Measurements from ENCODE around the gene AP4E1. TPM values are rescaled to one million over a fixed set of nuclear protein-coding genes. Genes with fewer than 3 reads are reported as not detected.
"Not testable (repeated sequence)": the region's sequence is repeated elsewhere in the genome, so short reads cannot be mapped to it uniquely, and the experiment has no call there.

Gene AP4E1
- 15.8 and 17.0 TPM in 2 replicates for total RNA-seq

- H3K27me3 Mint-ChIP-seq (ENCODE audit: insufficient read depth) = peaks cover 2% of the 10 kb centered on the region
- peaks cover 15% of the 10 kb centered on the region for H3K4me1 Mint-ChIP-seq (ENCODE audit: low read depth)
- intact Hi-C loops (cut with micrococcal nuclease) = loop anchor here (1.0 to 10.0 kb wide), 7 partner anchors 233 to 1751 kb away; partner anchors contain the start of genes COPS2, DTWD1, FAM227B and LYSMD2
- H3K36me3 Mint-ChIP-seq (ENCODE audit: low read depth) = peaks cover 16% of the 10 kb centered on the region
- peak; percentile 91 for DNase-seq (ENCODE audit: low spot score)
- no peaks in the 10 kb centered on the region for H3K9me3 Mint-ChIP-seq
- H3K4me3 Mint-ChIP-seq = peak within 1 kb of the TSS; percentile 96
- peak within 1 kb of the TSS; percentile 98 for H3K27ac Mint-ChIP-seq
Measured at GRCh38 chr15:50908209-50909009, at the start of gene AP4E1. Gene AP4E1, plus strand, starts transcription at chr15:50908683. Its CDS starts 96 bp downstream, at chr15:50908779.

GRCh38 chr15:50860824-50861223, 47.7 kb upstream of the AP4E1 start:
- Mint-ChIP-seq H3K9me3 (no peaks in the 10 kb centered on the region), H3K27ac (no peak overlapping the region), H3K27me3 (ENCODE audit: insufficient read depth) (peaks cover 8% of the 10 kb centered on the region), H3K4me3 (no peak overlapping the region), H3K36me3 (ENCODE audit: low read depth) (no peaks in the 10 kb centered on the region), H3K4me1 (ENCODE audit: low read depth) (no peaks in the 10 kb centered on the region)
- DNase-seq (ENCODE audit: low spot score) = no peak
- intact Hi-C loops (cut with micrococcal nuclease) = no loop called here

- Mint-ChIP-seq H3K4me1 (ENCODE audit: low read depth) (no peaks in the 10 kb centered on the region), H3K27me3 (ENCODE audit: insufficient read depth) (peaks cover 4% of the 10 kb centered on the region), H3K36me3 (ENCODE audit: low read depth) (no peaks in the 10 kb centered on the region), H3K9me3 (no peaks in the 10 kb centered on the region), H3K27ac (no peak overlapping the region), H3K4me3 (no peak overlapping the region)
- no peak for DNase-seq (ENCODE audit: low spot score)
- intact Hi-C loops (cut with micrococcal nuclease) = no loop called here
Measured at GRCh38 chr15:50862553-50862952, 45.9 kb upstream of the AP4E1 start.

DNA sequence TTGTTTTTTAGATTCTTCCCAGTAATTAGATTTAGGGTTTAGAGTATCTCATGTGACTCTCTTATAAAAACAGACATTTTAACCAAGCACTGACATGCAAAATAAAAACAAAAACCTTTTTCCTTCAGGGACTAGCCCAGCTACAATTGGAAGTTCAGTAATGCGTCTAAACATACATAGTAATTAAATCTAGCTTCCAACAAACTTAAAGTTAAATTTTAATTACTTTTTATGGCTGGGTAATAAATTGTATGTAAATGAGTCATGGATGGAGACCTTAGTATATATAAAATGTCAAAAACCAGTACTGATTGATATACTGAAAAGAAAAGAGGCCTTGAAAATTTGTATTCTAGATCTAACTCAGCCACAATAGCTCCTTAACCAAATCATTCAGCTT, 43.6 kb upstream of the AP4E1 start:
- intact Hi-C loops (cut with micrococcal nuclease) = no loop called here
- no peaks in the 10 kb centered on the region for H3K9me3 Mint-ChIP-seq
- H3K27me3 Mint-ChIP-seq (ENCODE audit: insufficient read depth) = peaks cover 10% of the 10 kb centered on the region
- no peak overlapping the region for H3K4me3 Mint-ChIP-seq
- no peaks in the 10 kb centered on the region for H3K36me3 Mint-ChIP-seq (ENCODE audit: low read depth)
- no peak for DNase-seq (ENCODE audit: low spot score)
- no peak overlapping the region for H3K27ac Mint-ChIP-seq
- no peaks in the 10 kb centered on the region for H3K4me1 Mint-ChIP-seq (ENCODE audit: low read depth)

DNA sequence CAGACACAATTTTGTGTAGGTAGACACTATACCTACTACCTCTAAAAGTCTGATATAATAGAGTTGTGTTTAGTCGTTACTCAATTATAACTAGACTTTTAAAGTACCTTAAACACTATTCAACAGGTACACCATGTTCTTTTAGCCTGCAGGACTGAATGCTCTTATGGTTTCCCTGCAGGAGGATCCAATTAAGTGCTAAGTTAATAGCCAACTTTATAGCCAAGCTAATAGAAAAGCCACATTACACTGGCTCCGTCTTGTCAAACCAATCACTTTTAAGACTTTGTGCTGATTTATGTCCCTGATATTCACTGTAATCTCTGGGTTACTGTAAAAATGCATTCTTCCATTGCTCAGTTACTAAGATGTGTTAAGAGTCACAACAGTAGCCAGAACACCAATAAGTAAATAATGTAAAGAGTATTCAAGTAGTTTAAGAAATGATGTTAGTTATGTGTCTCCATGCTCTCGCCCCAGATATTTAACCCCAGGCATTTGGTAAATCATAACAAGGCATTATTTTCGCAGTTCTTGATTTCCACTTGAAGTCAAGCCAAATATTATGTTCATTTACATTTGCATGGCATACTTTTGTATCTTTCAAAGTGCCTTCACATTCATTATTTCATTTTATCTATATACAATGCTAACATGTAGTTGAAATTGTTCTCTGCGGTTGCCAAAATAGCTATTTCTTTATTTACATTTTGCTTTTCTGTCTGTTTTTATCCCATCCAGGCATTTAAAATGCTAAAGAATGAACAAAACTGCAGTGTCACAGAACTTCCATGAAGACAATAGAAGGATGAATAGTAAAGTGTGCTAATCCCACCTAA, 42.7 kb upstream of the AP4E1 start:
- H3K4me3 Mint-ChIP-seq = no peak overlapping the region
- no peak overlapping the region for H3K27ac Mint-ChIP-seq
- peaks cover 16% of the 10 kb centered on the region for H3K27me3 Mint-ChIP-seq (ENCODE audit: insufficient read depth)
- intact Hi-C loops (cut with micrococcal nuclease) = no loop called here
- no peaks in the 10 kb centered on the region for H3K9me3 Mint-ChIP-seq
- H3K4me1 Mint-ChIP-seq (ENCODE audit: low read depth) = no peaks in the 10 kb centered on the region
- DNase-seq (ENCODE audit: low spot score) = no peak
- no peaks in the 10 kb centered on the region for H3K36me3 Mint-ChIP-seq (ENCODE audit: low read depth)

DNA sequence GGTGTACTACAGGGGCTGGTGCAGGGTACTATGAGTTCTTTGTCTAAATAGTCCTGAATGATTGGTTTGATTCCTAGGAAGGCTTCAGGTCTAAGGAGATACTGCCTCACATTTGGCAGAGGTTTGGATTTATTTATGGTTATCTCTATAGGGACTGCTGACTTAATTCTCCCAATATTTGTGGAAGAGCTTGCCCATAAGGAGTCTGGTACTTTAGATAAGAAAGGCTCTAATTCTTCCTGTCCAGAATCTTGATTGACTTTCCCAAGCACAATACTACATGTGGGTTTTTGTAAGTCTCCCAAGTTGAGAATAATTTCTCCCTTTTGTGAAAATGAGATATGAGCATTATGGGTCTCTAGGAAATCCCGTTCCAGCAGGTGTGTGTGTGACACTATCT, 36.7 kb upstream of the AP4E1 start:
- no peak for DNase-seq (ENCODE audit: low spot score)
- H3K27me3 Mint-ChIP-seq (ENCODE audit: insufficient read depth) = peaks cover 42% of the 10 kb centered on the region
- intact Hi-C loops (cut with micrococcal nuclease) = no loop called here
- H3K4me1 Mint-ChIP-seq (ENCODE audit: low read depth) = peaks cover 10% of the 10 kb centered on the region
- no peaks in the 10 kb centered on the region for H3K36me3 Mint-ChIP-seq (ENCODE audit: low read depth)
- no peak overlapping the region for H3K27ac Mint-ChIP-seq
- H3K4me3 Mint-ChIP-seq = no peak overlapping the region
- H3K9me3 Mint-ChIP-seq = no peaks in the 10 kb centered on the region

- no peaks in the 10 kb centered on the region for H3K36me3 Mint-ChIP-seq (ENCODE audit: low read depth)
- no peak overlapping the region for H3K27ac Mint-ChIP-seq
- no peak for DNase-seq (ENCODE audit: low spot score)
- H3K9me3 Mint-ChIP-seq = no peaks in the 10 kb centered on the region
- no peak overlapping the region for H3K4me3 Mint-ChIP-seq
- peaks cover 19% of the 10 kb centered on the region for H3K4me1 Mint-ChIP-seq (ENCODE audit: low read depth)
- intact Hi-C loops (cut with micrococcal nuclease) = no loop called here
- peaks cover 38% of the 10 kb centered on the region for H3K27me3 Mint-ChIP-seq (ENCODE audit: insufficient read depth)
Measured at GRCh38 chr15:50872832-50873426, 35.6 kb upstream of the AP4E1 start.

GRCh38 chr15:50873935-50874361, 34.5 kb upstream of the AP4E1 start:
- Mint-ChIP-seq H3K27ac (no peak overlapping the region), H3K4me1 (ENCODE audit: low read depth) (peaks cover 29% of the 10 kb centered on the region), H3K27me3 (ENCODE audit: insufficient read depth) (peaks cover 38% of the 10 kb centered on the region), H3K36me3 (ENCODE audit: low read depth) (no peaks in the 10 kb centered on the region), H3K4me3 (no peak overlapping the region), H3K9me3 (no peaks in the 10 kb centered on the region)
- no peak for DNase-seq (ENCODE audit: low spot score)
- intact Hi-C loops (cut with micrococcal nuclease) = no loop called here

GRCh38 chr15:50875238-50875637, 33.2 kb upstream of the AP4E1 start:
- DNase-seq (ENCODE audit: low spot score); H3K4me3 Mint-ChIP-seq; H3K9me3 Mint-ChIP-seq; H3K36me3 Mint-ChIP-seq (ENCODE audit: low read depth); H3K27ac Mint-ChIP-seq: not testable (repeated sequence)
- Mint-ChIP-seq H3K4me1 (ENCODE audit: low read depth) (peaks cover 42% of the 10 kb centered on the region), H3K27me3 (ENCODE audit: insufficient read depth) (peaks cover 30% of the 10 kb centered on the region)
- intact Hi-C loops (cut with micrococcal nuclease) = loop anchor here (5.0 kb wide), 1 partner anchor 248 kb away; no protein-coding TSS in a partner anchor

GRCh38 chr15:50876260-50876988, 32.1 kb upstream of the AP4E1 start:
- Mint-ChIP-seq H3K9me3 (peaks cover 5% of the 10 kb centered on the region), H3K36me3 (ENCODE audit: low read depth) (peaks cover 2% of the 10 kb centered on the region), H3K4me1 (ENCODE audit: low read depth) (peaks cover 54% of the 10 kb centered on the region), H3K27ac (no peak overlapping the region), H3K4me3 (peak overlapping the region; percentile 58), H3K27me3 (ENCODE audit: insufficient read depth) (peaks cover 23% of the 10 kb centered on the region)
- DNase-seq (ENCODE audit: low spot score) = no peak
- intact Hi-C loops (cut with micrococcal nuclease) = loop anchor here (5.0 kb wide), 1 partner anchor 249 kb away; no protein-coding TSS in a partner anchor

GRCh38 chr15:50876989-50877360, 31.5 kb upstream of the AP4E1 start:
- DNase-seq (ENCODE audit: low spot score) = peak; percentile 57
- peaks cover 5% of the 10 kb centered on the region for H3K9me3 Mint-ChIP-seq
- peak overlapping the region; percentile 31 for H3K27ac Mint-ChIP-seq
- H3K27me3 Mint-ChIP-seq (ENCODE audit: insufficient read depth) = peaks cover 17% of the 10 kb centered on the region
- peaks cover 57% of the 10 kb centered on the region for H3K4me1 Mint-ChIP-seq (ENCODE audit: low read depth)
- H3K36me3 Mint-ChIP-seq (ENCODE audit: low read depth) = peaks cover 2% of the 10 kb centered on the region
- intact Hi-C loops (cut with micrococcal nuclease) = loop anchor here (1.0 to 5.0 kb wide), 3 partner anchors 8 to 250 kb away; no protein-coding TSS in a partner anchor
- peak overlapping the region; percentile 58 for H3K4me3 Mint-ChIP-seq

GRCh38 chr15:50879016-50879617, 29.4 kb upstream of the AP4E1 start:
- Mint-ChIP-seq H3K27ac (peak overlapping the region; percentile 65), H3K4me3 (peak overlapping the region; percentile 62), H3K36me3 (ENCODE audit: low read depth) (peaks cover 4% of the 10 kb centered on the region), H3K4me1 (ENCODE audit: low read depth) (peaks cover 71% of the 10 kb centered on the region), H3K27me3 (ENCODE audit: insufficient read depth) (no peaks in the 10 kb centered on the region), H3K9me3 (peaks cover 5% of the 10 kb centered on the region)
- peak; percentile 20 for DNase-seq (ENCODE audit: low spot score)
- intact Hi-C loops (cut with micrococcal nuclease) = loop anchor here (5.0 kb wide), 1 partner anchor 252 kb away; no protein-coding TSS in a partner anchor
